Upper lobe of left lung (tissue), 6 donors: ENCODE data around the gene ARHGEF7. TPM values are rescaled to one million over a fixed set of nuclear protein-coding genes. Genes with fewer than 3 reads are reported as not detected.

ENCODE experiments used
- ATAC-seq, 2 donors: fragments of 200-7000 bp; cut with Tn5 transposase; one replicate each; pipeline ENCODE4 v1.9.1; 2022; ENCODE audit warnings: mild to moderate bottlenecking in 2 of 2, moderate library complexity in 2 of 2; ENCODE audit not compliant: low FRiP score in 2 of 2
- DNase-seq, 2 donors: peaks; one replicate each; pipeline ENCODE4 v3.0.0-alpha.2; 2019 to 2020
- H3K27ac ChIP-seq, 4 donors: fragments of 200-600 bp; sonication (generic); one replicate each; pipeline ENCODE4 v1.5.1; 2016 to 2019
- H3K27me3 ChIP-seq, 4 donors: fragments of 200-600 bp; sonication (generic); one replicate each; pipeline ENCODE4 v1.5.1; 2017 to 2019
- H3K36me3 ChIP-seq, 4 donors: fragments of 200-600 bp; sonication (generic); one replicate each; pipeline ENCODE4 v1.5.1; 2016 to 2019
- H3K4me1 ChIP-seq, 4 donors: fragments of 200-600 bp; sonication (generic); one replicate each; pipeline ENCODE4 v1.5.1; 2018 to 2019
- H3K4me3 ChIP-seq, 4 donors: fragments of 200-600 bp; sonication (generic); one replicate each; pipeline ENCODE4 v1.5.1; 2017 to 2019; ENCODE audit warnings: mild to moderate bottlenecking in 2 of 4, moderate library complexity in 1 of 4
- H3K9me3 ChIP-seq, 4 donors: fragments of 200-600 bp; sonication (generic); one replicate each; pipeline ENCODE4 v1.5.1; 2018 to 2019
- CTCF ChIP-seq, 6 experiments: fragments of 450-650 bp in 4 of 6; fragments of 200-600 bp in 2 of 6; sonication (generic) in 2 of 6; IDR thresholded peaks; one replicate each; pipeline ENCODE4 v1.5.1; 2016 to 2019; ENCODE audit warnings: antibody characterized with exemption in 6 of 6
- EP300 ChIP-seq, 4 donors: sonication (generic); formaldehyde crosslinking; IDR thresholded peaks; one replicate each; pipeline ENCODE4 v1.5.1; 2017; ENCODE audit warnings: antibody characterized with exemption in 4 of 4, control low read depth in 2 of 4
- POLR2A ChIP-seq, 4 donors: fragments of 450-650 bp; IDR thresholded peaks; one replicate each; pipeline ENCODE4 v1.5.1; 2016 to 2017; ENCODE audit warnings: antibody characterized with exemption in 4 of 4, mild to moderate bottlenecking in 2 of 4
- POLR2AphosphoS5 ChIP-seq, 2 donors: sonication (generic); formaldehyde crosslinking; IDR thresholded peaks; one replicate each; pipeline ENCODE4 v1.5.1; 2017; ENCODE audit warnings: antibody characterized with exemption in 2 of 2
- WGBS, 2 donors: methylation state at CpG; one replicate each; pipeline ENCODE4 v1.1.5; 2017 to 2018; 5-methylcytosine and 5-hydroxymethylcytosine counted together
- total RNA-seq, 6 donors: library from RNA; depleted of rRNA in 4 of 6; stranded (reverse); fragments of >200 nt in 4 of 6; gene quantifications; one replicate each; pipeline versions ENCODE4 v1.1.0 to v1.2.1, GENCODE V29; 2016 to 2021
- donor health status: DM: no; HTN: no; CAD: no; lungs with moderate emphysema.
- donor health status: DM: no; HTN: yes; CAD: no; lungs with severe emphysema.

The ARHGEF7 gene
- total RNA-seq, 6 donors from 2014 or later, result 50.3 to 130 (median 67.4) TPM

GRCh38 chr13:111132948-111133347, 17.8 kb downstream of the ARHGEF7 start:
- H3K9me3 ChIP-seq, result no peaks in the 10 kb centered on the region

GRCh38 chr13:111139452-111139851, 24.3 kb downstream of the ARHGEF7 start:
- TF ChIP-seq EP300 (IDR thresholded peaks at IDR 0.05) (no peak), POLR2AphosphoS5 (IDR thresholded peaks at IDR 0.05) (no peak), POLR2A (IDR thresholded peaks at IDR 0.05) (no peak), CTCF (IDR thresholded peaks at IDR 0.05) (no peak)
- H3K4me3 ChIP-seq, result no peak overlapping the region
- no peaks in the 10 kb centered on the region for H3K36me3 ChIP-seq
- 90 to 94% methylated on average over 9 of the region's 9 CpGs for WGBS, 2 donors
- ATAC-seq (peak in 1 of 2 donors; percentile 15), DNase-seq (peak in 1 of 2 donors; percentile 64)
- no peaks in the 10 kb centered on the region for H3K4me1 ChIP-seq
- no peaks in the 10 kb centered on the region for H3K9me3 ChIP-seq
- no peak overlapping the region for H3K27ac ChIP-seq
- no peaks in the 10 kb centered on the region for H3K27me3 ChIP-seq

More at GRCh38 chr13:111132948-111133347, 17.8 kb downstream of the ARHGEF7 start:
- DNase-seq, result no peak
- Histone ChIP-seq H3K4me1 (no peaks in the 10 kb centered on the region), H3K27ac (no peak overlapping the region), H3K4me3 (no peak overlapping the region), H3K36me3 (no peaks in the 10 kb centered on the region), H3K27me3 (no peaks in the 10 kb centered on the region)
- peak in 1 of 2 donors; percentile 37 for ATAC-seq
- WGBS, 2 donors, result 89 to 91% methylated on average over 7 of the region's 7 CpGs
- TF ChIP-seq POLR2A (IDR thresholded peaks at IDR 0.05) (no peak), EP300 (IDR thresholded peaks at IDR 0.05) (no peak), CTCF (IDR thresholded peaks at IDR 0.05) (no peak), POLR2AphosphoS5 (IDR thresholded peaks at IDR 0.05) (no peak)

- H3K4me3 ChIP-seq, result no peak overlapping the region
- DNase-seq, result no peak
- no peaks in the 10 kb centered on the region for H3K36me3 ChIP-seq
- TF ChIP-seq POLR2AphosphoS5 (IDR thresholded peaks at IDR 0.05) (no peak), EP300 (IDR thresholded peaks at IDR 0.05) (no peak), CTCF (IDR thresholded peaks at IDR 0.05) (no peak), POLR2A (IDR thresholded peaks at IDR 0.05) (no peak)
- no peaks in the 10 kb centered on the region for H3K27me3 ChIP-seq
- no peaks in the 10 kb centered on the region for H3K4me1 ChIP-seq
- no peak overlapping the region for H3K27ac ChIP-seq
- ATAC-seq, result no peak
- 67 to 73% methylated on average over 9 of the region's 9 CpGs for WGBS, 2 donors
- no peaks in the 10 kb centered on the region for H3K9me3 ChIP-seq
Measured at GRCh38 chr13:111139873-111140561, 24.9 kb downstream of the ARHGEF7 start.

- no peaks in the 10 kb centered on the region for H3K9me3 ChIP-seq
- no peak for ATAC-seq
- no peak overlapping the region for H3K27ac ChIP-seq
- H3K4me3 ChIP-seq, result no peak overlapping the region
- H3K4me1 ChIP-seq, result no peaks in the 10 kb centered on the region
- no peaks in the 10 kb centered on the region for H3K27me3 ChIP-seq
- no peak for DNase-seq
- WGBS, 2 donors, result 83 to 91% methylated on average over 6 of the region's 6 CpGs
- H3K36me3 ChIP-seq, result no peaks in the 10 kb centered on the region
- TF ChIP-seq CTCF (IDR thresholded peaks at IDR 0.05), result no peak
Measured at GRCh38 chr13:111140562-111141105, 25.5 kb downstream of the ARHGEF7 start.

GRCh38 chr13:111142472-111142871, 27.4 kb downstream of the ARHGEF7 start:
- no peak overlapping the region for H3K27ac ChIP-seq
- DNase-seq (no peak), ATAC-seq (no peak)
- H3K4me1 ChIP-seq, result no peaks in the 10 kb centered on the region
- no peak overlapping the region for H3K4me3 ChIP-seq
- TF ChIP-seq CTCF (IDR thresholded peaks at IDR 0.05) (no peak), POLR2A (IDR thresholded peaks at IDR 0.05) (no peak), EP300 (IDR thresholded peaks at IDR 0.05) (no peak), POLR2AphosphoS5 (IDR thresholded peaks at IDR 0.05) (no peak)
- WGBS, 2 donors, result 67 to 92% methylated on average over 1 of the region's 1 CpG
- no peaks in the 10 kb centered on the region for H3K9me3 ChIP-seq
- no peaks in the 10 kb centered on the region for H3K36me3 ChIP-seq
- H3K27me3 ChIP-seq, result no peaks in the 10 kb centered on the region
